Measurements from ENCODE around the gene HOXA11.

HOXA11 gene

DNA sequence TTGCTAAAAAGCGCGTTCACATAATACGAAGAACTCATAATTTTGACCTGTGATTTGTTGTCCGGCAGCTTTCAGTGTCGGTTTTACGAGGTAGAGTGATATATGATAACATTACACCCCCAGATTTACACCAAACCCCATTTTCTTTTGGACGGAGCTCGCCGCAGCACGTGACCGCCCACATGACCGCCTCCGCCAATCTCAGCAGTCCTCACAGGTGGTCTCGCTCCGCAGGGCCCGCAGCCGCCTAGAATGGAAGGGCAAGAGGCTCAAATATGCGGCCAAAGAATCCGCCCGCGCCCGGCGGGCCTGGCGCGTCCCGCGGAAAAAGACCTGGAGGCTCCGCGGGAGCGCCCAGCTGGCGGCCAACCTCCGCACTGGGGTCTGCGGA, 28.5 kb downstream of the HOXA11 start, which contains the start of gene HOXA7:
Gene HOXA7 (minus strand): TSS at position 168 of the 391 bp plus-strand sequence. CDS start 130 bp downstream, at position 38.
- DNase-seq = no peak

DNA sequence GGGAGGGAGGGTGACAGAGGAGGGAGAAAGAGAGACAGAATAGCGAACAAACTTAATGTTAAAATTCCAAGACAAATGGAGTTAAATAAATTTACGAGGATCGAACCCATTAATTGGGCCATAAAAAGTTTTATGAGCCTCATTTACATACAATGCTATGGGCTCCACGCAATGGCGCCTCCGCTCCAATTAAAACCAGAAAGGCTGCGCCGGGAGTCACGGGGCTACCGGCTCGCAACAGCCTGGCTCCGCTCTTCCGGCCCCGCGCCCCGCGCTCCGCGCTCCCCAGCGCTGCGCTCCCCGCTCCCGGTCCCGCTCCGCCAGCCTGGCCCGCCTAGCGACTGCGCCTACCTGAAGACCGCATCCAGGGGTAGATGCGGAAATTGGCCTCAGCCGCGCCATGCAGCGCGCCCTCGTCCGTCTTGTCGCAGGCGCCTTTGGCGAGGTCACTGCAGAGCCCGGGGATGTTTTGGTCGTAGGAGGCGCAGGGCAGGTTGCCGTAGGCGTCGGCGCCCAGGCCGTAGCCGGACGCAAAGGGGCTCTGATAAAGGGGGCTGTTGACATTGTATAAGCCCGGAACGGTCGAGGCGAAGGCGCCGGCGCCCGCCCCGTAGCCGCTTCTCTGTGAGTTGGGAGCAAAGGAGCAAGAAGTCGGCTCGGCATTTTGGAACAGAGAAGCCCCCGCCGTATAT, 29.1 kb downstream of the HOXA11 start:
- DNase-seq = no peak

DNA sequence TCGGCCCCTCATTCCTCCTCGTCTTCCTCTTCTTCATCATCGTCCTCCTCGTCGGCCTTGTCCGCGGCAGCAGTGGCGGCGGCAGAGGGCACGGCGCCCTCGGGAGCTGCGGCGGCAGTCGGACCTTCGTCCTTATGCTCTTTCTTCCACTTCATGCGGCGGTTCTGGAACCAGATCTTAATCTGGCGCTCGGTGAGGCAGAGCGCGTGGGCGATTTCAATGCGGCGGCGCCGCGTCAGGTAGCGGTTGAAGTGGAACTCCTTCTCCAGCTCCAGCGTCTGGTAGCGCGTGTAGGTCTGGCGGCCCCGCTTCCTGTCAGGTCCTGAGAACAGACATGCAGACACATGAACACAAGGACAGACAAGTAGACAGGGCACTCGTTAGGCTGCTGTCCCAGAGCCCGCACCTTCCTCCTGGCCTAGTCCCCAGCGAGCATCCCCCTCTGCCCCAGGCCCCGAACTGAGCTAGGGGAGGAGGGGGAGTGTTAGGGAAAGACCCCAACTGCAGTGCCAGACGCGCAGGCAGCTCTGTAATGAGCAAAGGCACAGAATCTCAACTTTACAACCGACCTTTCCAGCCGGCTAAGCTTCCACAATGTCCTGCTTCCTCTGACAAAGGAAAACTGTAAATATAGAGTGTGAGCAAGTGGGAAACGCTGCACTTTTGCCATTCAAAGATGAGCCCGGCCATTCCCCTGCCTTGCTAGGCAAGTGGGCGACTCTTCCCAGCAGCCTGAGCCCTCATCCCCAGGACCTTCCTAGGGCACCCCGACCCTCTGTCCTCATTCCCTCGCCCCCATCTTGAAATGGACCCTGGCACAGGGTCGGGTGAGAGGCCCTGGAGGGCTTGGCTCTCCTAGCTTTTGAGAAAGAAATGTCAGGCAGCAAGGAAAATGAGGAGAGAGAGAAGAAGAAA, 29.9 kb downstream of the HOXA11 start:
- DNase-seq = no peak

DNA sequence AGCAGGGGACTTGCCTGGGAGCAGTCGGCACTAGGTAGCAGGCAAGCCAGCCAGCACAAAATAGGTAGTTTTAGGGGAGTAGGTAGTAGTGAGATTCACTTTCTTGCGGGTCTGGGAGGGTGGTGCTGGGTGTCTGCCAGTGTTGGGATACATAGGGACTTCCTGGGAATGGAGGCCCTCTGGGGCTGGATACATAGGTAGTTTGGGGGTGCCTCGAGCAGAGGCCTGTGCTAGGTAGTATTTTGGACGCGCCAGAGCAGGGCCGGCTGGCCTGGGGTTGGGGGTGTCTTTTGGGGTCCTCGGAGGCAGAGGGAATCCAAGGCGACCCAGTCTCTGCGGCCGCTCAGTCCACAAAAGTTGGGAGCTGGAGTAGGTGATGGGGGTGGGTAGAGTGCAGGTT, 30.7 kb downstream of the HOXA11 start:
- DNase-seq = no peak

DNA sequence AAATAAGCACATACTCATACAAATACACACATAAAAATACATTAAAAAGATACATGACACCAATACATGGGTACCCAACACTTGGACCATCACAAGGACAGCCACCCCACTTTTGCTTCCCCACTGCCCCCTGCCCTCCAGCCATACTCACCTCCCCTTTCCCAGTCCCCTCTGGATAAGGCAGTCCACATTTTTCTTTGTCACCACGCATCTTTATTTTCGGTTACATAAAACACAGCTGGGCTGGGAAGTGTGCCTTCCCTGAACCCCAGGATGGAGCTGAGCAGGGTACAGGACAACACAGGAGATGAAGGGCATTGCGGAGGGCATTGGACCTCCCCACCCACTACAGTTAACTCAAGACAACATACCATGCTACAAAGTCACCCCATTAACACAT, 31.5 kb downstream of the HOXA11 start:
- DNase-seq = no peak

DNA sequence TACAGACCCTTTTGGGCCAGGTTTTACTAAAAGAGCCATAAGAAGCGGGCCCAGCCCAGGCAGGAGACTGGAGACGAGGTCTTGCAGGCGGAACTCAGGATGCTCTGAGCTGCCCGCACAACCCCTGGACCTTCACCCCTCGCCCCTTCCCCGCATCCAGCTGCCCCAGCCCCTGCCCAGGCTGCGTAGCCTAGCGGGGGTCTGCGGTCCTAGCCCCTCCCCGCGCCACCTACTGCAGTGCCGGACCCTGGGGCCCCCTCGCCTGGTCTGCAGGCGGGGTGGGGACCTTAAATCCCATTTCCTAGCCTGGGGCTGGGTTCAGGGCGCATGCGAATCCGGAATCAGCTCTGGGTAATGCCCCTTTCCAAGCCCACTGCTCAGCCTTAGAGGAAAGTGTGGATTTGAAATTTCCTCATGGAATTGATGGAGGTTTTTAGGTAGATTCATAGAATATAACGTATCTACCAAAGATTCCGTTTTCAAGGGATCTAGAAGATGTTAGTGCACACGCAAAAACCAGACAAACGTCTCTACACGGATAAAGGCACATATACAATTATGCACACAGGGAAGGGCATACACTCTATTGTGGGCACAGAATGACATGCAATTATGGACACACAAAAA, 32.1 kb downstream of the HOXA11 start:
- DNase-seq = peak; percentile 7

DNA sequence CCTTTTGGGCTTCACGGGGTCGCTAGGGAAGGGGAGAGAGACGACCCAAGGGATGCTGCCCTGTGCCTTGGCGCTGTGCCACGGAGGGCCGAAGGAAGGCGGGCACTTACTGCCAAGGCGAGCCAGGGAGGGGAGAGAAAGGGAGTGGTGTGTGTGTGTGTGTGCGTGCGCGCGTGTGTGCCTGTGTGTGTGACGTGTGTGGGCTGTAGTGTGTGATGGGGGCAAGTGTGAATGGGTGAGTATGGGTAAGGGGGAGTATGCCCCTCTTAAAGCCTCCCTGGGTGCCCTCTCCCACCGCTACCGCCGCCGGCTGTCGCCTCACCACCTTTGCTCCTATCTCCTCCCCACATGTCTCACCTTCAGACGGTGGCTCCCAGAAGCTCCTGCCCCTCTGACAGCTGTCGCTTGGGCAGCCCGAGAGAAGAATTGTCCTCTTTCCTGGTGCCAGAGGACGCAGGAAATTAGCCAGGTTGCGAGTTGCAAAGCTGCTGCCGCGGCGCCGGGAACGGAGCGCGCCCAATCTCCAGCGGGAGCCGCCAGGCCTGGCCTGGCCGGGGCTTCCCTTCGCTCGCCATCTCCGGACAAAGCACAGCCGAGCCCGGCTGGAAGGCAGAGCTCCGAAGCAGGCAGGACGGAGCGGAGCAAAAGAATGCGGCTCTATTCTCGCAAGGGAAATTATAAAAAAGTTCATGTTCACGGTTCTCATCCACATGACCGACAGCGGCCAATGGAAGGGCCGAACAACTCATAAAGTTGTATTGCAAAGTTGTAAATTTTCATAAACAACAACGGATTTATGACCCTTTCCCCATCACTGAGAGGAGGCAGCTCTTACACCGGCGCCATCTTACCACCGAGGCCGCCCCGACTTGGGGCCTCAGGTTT, 32.9 kb downstream of the HOXA11 start, which contains the start of gene HOXA3:
Gene HOXA3 (minus strand): TSS at position 653 of the 885 bp plus-strand sequence. CDS start 41,943 bp downstream, outside the sequence.
- no peak for DNase-seq

DNA sequence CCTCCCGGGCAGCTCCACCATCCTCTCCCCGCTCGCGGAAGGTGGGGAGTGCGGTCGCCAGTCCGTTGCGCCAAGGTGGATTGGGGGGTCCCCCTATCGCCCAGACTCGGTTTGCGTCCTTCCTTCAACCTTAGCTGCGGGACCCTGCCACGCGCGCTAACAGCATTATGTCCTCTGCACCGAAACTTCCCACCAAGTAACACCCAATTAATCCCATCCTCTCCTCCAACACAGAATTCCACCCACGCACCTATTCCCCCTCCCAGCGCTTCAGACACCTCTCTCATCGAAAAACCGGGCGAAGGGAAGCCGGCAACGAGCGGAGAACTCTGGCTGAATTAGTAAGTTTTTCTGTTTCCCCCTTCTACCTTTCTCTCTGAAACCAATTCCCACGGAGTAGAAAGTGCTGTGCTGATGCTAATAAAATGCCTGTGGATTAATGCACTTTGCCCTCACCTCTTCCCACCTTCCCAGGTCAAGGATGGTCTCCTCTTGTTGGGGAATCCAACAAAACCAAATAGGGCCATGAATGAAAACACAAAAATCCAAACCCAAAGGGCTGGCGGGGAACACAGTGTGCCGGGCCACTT, 33.6 kb downstream of the HOXA11 start:
- DNase-seq = no peak

DNA sequence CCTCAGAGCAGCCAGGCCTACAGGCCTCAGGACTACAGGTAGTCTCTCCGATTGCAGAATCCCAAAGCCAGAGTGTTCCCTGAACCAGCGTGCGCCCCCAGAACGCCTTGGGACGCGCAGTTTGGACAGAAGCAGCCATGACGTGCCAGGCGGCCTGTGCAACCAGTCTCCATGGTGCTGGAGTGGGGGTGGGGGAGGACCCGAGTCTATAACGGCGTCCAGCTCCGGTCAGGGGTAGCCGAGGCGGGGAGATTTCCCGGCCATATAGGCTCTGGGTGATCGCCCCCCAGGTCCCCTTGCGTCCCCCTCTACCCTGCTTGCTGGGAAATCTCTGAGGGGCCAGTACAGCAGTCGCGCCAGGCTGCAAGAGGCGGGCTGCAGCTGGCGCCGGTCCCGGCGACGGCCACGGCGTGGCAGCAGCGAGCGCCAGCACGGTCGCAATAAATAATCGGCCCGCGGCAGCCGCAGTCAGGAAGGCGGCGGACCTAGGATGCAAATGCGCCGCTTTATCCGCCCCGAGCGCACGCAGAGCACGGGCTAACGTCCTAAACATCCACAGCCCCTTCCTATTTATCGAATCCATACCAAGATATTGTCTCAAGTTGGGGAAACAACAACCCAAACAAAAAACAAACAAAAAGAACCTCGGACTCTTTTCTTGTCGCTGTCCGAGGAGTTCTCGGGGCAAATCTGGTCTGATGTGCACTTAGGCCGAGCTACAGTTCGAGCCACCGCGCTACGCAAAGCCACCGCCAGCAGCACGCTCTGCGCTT, 34.3 kb downstream of the HOXA11 start:
- DNase-seq = peak; percentile 66

DNA sequence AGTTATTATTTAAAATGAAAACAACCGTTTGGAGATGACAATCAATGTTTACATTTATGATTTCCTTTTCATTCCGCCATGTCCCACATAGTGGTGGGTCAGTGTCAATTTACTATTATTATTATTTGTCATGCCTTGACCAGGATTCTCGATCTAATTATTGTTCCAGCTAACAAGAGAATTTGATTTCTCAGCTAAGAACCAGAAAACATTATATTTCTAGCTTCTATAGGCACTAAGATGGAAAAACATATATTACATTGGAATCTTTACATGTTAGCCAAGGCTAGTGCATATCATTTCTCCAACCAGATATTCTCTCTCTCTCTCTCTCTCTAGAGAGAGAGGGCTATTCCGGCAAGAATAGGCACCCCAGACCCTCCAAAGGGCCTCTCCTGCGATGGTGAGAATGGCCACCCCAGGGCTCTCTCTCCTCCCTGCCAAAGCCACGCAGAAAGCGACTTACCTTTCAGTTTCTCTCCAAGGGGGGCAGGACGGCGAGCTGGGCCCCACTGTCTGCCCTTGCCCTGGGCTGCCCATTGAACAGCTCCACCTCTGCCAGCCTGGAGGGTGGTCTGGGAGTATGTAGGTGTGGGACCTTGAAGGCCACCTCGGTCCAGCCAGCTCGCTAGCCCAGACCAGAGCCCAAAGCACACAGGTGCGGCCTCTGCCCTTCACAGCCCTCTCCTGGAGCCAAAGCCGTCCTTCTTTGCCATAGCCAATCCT, 35.0 kb downstream of the HOXA11 start:
- no peak for DNase-seq

DNA sequence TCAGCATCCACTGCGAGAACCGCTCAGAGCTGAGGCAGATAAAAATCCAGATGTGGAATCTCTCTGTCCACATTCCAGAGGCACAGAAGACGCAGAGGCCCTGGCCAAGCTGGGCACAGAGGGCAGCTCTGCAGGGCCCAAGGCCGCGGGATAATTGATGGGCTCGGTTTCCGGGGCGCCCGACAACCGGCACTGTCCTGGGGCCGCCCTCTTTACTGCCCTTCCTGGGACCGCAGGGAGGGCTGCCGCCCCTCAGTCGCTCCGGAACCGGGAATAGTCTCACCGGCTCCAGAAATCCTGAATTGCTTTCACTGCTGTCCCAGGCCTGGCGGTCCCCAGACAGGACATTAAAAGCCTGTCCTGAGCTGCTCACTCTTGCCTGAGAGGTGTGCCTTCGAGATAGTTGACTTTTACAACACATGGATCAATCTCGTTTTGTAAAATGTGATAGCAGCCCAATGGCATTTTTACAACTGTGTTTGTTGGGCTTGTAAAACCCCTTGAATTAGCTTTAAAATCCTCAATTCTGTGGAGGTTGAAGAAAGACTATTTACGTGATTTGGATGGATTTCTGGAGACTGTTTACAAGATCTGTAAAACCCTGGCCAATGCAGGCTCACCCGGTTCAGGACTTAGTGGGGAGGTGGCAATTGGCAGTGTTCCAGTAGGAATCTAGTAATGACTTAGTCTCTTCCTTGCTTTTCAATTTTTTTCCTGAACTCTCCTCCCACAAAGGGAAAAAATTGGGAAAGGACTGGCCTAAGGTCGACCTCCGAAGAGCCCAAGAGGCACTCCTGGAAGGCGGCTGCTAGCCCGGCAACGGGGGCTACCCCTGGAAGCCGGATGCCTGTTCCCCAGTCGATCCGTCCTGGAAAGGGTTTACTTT, 36.0 kb downstream of the HOXA11 start:
- no peak for DNase-seq

DNA sequence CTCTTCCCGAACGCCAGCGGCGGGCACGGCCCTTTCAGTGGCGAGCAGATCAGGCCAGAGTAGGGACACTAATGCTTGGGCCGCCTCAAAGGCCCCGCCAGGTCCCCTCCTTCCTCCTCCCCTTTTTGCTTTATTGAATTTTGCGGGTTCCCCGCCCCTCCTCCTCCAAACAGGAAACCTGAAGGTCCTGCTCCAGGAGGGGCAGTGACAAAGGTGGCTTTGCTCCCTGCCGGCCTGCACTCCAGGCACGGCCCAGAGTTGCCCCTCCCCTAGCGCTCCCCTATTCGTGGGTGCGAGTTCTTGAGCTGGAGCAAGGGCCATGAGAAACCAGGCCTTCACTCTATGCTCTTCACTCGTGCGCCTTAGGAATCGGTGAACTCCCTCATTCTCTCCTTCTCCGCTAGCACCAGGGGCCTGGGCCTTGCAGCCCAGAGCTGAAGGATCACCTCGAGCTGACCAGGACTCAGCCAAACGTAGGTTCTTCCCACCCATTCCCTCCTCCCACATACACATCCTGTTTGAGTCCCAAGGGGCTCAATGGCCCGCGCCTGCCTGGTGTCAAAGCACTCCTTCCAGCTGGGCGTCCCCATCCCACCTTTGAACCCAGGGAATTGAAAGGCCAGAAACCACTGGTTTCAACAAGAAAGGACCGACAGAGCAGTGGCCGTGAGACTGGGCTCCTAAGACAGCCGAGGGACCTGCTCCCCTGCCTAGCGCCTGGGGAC, 36.8 kb downstream of the HOXA11 start:
- no peak for DNase-seq

DNA sequence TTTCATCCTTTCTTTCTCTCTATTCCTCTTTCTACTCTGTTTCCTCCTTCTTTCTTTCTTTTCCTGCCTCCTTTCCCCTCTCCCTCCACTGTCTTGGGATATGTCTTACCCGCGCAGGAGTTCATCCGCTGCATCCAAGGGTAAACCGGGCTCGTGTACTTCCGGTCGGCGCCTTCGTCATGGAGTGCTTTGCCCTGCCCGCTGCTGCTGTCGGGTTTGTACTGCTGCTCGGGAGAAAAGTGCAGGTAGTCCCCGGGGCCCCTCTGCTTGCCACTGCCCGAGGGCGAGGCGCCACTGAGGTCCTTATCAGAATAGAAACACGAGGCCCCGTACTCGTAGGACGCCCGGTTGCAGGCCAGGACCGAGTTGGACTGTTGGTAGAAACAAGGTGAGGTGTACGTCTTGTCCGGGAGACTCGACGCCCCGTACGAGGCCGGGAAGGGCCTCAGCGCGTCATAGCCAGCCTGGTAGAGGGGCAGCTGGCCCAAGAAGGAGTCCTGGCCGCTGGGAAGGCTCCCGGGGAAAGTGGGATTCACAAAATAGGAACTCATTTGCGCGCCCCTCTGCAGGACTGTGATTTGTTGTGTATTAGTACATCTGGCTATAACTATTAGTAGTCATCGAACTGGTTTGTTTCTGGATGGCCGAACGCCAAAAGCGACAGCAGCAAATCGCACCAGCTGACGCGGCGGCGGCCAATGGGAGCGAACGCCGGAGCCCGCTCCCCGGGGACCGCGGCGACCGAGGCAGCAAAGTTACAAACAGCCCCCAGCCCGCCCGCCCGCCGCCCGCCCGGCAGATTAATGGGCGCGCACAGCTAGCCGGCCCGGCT, 37.6 kb downstream of the HOXA11 start, which contains the start of gene HOXA6:
Gene HOXA6 (minus strand): TSS at position 576 of the 832 bp plus-strand sequence. CDS start 25 bp downstream, at position 551.
- DNase-seq = no peak

DNA sequence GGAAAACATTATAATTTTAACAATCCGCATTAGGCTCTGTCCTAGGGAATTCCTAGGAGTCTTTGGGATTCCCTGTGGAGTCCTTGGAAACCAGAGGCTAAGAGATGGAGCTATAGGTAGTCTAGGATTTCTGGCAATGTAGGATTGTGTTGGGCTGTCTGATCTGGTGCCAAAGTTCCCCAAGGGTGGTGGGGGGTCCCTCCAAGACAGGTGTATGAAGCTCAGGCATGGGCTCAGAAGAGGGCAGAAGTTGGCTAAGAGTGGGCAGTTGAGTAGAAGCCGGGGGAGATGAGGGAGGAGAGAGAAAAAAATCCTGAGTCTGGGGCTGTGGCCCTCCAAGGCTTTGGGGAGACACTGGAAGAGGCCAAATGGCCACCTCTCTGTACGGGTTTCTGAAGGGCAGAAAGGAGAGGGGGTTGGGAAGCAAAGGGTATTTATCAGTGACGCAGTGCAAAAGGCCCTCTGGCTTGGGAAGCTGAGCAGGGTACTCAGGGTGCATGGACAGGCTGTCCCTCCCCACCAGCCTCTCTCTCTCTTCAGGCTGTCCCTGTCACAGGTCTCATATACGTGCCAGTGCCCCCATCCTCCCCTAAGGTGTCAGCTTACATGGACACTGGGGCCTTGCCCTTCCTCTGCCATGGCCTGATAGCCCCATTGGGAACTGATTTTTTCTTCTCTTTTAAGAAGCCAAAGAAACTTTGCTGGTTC, 38.4 kb downstream of the HOXA11 start:
- DNase-seq = no peak

DNA sequence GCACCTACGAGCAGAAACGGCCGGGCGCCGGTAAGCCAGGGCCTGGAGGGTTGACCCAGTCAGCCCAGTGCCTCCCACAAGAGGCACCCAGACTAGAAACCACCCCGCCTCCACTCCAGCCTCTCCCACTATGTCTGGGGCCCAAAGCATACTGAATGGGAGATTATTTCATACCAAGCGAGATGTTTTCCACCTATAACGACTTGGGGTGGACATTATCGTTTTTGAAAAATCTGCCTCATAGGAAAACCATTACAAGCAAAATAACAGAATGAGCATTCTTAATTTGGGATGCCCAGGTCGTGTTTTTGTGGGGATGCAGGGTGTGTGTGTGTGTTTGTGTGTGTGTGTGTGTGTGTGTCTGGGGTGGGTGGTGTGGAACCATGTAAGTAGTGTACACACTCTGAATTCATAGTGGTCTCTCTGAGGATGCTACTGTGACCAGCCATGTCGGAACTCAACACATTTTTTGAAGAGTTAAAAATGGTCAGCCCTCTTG, 39.1 kb downstream of the HOXA11 start:
- DNase-seq = no peak

DNA sequence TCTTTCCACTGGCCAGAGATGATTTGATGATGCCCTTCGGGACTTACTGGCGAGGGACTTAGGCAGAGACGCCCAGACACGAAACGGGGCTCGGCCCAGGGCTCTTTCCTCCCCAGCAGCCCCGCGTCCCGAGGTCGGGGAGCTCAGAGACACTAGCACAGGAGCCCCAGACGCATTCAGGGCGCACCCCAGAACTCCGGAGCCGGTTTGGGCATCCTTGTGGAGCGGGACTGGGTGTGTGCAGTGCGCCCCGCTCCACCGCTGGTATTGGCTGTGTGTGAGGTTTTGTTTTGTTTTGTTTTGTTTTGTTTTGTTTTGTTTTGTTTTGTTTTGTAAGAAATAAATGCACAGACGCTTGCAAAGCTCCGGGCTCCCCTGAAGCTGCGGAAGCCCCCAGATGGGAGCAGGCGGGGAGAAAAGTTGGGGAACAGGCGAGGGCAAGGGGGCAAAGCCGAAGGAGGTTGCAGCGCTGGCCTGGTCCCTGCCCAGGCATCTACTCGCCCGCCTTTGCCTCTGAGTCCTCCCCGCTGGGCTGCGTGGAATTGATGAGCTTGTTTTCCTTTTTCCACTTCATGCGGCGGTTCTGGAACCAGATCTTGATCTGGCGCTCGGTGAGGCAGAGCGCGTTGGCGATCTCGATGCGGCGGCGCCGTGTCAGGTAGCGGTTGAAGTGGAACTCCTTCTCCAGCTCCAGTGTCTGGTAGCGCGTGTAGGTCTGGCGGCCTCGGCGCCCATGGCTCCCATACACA, 39.7 kb downstream of the HOXA11 start:
- no peak for DNase-seq
